ENCODE data around the gene ABCA3. TPM values are rescaled to one million over a fixed set of nuclear protein-coding genes. Genes with fewer than 3 reads are reported as not detected.

The ABCA3 gene
- total and polyA plus RNA-seq, 2 donors (not counting 1 experiment from before 2014, with no cell fraction given) = 1.7 to 6.1 TPM

DNA sequence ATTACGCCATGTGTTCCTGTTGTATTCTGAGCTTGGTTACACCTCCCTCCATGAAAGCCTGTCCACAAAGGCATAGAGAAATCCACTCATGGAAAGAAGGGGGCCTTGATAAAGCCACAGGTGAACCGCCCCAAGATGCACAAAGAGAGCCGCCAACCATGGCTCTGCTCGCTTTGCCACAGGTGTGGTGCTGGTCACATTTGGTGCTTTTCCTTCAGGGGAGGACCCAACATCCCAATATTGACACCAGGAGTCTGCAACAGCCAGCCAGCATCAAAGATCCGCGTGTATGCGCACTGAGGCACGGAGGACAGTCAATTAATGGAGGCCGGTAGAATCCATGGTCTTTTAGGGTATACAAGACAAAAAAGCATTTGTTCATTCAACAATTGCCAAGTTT, 7.3 kb downstream of the ABCA3 start:
- H3K4me1 ChIP-seq (ENCODE audit: control insufficient read depth, extremely low read depth, insufficient read depth, low read length) = no peaks in the 10 kb centered on the region
- H3K27me3 ChIP-seq (ENCODE audit: control insufficient read depth, insufficient read depth, low read length) = peaks cover 4% of the 10 kb centered on the region
- H3K27ac ChIP-seq (ENCODE audit: insufficient read depth, low read length) = no peak overlapping the region
- H3K79me2 ChIP-seq (ENCODE audit: control insufficient read depth, insufficient read depth, low read length) = no peaks in the 10 kb centered on the region
- no peak overlapping the region for H2AFZ ChIP-seq (ENCODE audit: low read length)
- H3K9ac ChIP-seq (ENCODE audit: insufficient read depth, low read length) = no peak overlapping the region
- no peak for DNase-seq (ENCODE audit: low read depth in 2 of 2)
- H4K20me1 ChIP-seq (ENCODE audit: control insufficient read depth, extremely low read depth, insufficient read depth, low read length) = no peaks in the 10 kb centered on the region
- no peak overlapping the region for H3K4me2 ChIP-seq (ENCODE audit: extremely low read depth, insufficient read depth, low read length)
- H3K4me3 ChIP-seq (replicated peaks in 1 of 4; ENCODE audit: control extremely low read depth in 1 of 4, insufficient read depth in 1 of 4, low read depth in 3 of 4, low read length in 4 of 4) = no peak overlapping the region
- no peak for TF ChIP-seq EZH2 (IDR thresholded peaks at IDR 0.05; ENCODE audit: low read length, missing control alignments)
- TF ChIP-seq, protein P1, sequence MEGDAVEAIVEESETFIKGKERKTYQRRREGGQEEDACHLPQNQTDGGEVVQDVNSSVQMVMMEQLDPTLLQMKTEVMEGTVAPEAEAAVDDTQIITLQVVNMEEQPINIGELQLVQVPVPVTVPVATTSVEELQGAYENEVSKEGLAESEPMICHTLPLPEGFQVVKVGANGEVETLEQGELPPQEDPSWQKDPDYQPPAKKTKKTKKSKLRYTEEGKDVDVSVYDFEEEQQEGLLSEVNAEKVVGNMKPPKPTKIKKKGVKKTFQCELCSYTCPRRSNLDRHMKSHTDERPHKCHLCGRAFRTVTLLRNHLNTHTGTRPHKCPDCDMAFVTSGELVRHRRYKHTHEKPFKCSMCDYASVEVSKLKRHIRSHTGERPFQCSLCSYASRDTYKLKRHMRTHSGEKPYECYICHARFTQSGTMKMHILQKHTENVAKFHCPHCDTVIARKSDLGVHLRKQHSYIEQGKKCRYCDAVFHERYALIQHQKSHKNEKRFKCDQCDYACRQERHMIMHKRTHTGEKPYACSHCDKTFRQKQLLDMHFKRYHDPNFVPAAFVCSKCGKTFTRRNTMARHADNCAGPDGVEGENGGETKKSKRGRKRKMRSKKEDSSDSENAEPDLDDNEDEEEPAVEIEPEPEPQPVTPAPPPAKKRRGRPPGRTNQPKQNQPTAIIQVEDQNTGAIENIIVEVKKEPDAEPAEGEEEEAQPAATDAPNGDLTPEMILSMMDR (conservative IDR thresholded peaks at IDR 0.05 in 1 of 2, IDR thresholded peaks at IDR 0.05 in 1 of 2; ENCODE audit: low read depth in 1 of 2, low read length in 2 of 2) = no peak
- no peaks in the 10 kb centered on the region for H3K9me3 ChIP-seq (ENCODE audit: control insufficient read depth, insufficient read depth, low read depth, low read length)
- no peaks in the 10 kb centered on the region for H3K36me3 ChIP-seq (ENCODE audit: control insufficient read depth, insufficient read depth, low read length)

DNA sequence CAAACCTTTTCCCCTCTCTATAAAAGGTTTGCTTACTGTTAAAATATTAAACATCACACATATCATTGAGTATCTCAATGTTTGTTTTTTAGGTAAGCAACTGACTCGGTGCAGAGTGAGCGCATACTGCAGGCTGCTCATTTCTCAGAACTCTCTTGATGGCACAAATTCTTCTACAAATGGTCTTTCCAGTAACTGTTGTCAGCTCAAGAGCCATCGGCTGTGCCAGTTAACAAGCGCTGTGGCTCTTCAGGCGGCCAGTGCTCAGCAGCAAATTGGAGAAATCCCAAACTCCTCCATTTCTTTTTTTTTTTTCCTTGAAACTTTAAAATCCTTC, 8.6 kb downstream of the ABCA3 start:
- Histone ChIP-seq H3K4me2 (ENCODE audit: extremely low read depth, insufficient read depth, low read length) (no peak overlapping the region), H2AFZ (ENCODE audit: low read length) (no peak overlapping the region), H3K9me3 (ENCODE audit: control insufficient read depth, insufficient read depth, low read depth, low read length) (no peaks in the 10 kb centered on the region), H3K36me3 (ENCODE audit: control insufficient read depth, insufficient read depth, low read length) (no peaks in the 10 kb centered on the region), H3K4me1 (ENCODE audit: control insufficient read depth, extremely low read depth, insufficient read depth, low read length) (no peaks in the 10 kb centered on the region), H4K20me1 (ENCODE audit: control insufficient read depth, extremely low read depth, insufficient read depth, low read length) (no peaks in the 10 kb centered on the region), H3K79me2 (ENCODE audit: control insufficient read depth, insufficient read depth, low read length) (no peaks in the 10 kb centered on the region), H3K27me3 (ENCODE audit: control insufficient read depth, insufficient read depth, low read length) (peaks cover 4% of the 10 kb centered on the region), H3K9ac (ENCODE audit: insufficient read depth, low read length) (no peak overlapping the region), H3K4me3 (replicated peaks in 1 of 4; ENCODE audit: control extremely low read depth in 1 of 4, insufficient read depth in 1 of 4, low read depth in 3 of 4, low read length in 4 of 4) (no peak overlapping the region), H3K27ac (ENCODE audit: insufficient read depth, low read length) (no peak overlapping the region)
- TF ChIP-seq, protein P1 (conservative IDR thresholded peaks at IDR 0.05 in 1 of 2, IDR thresholded peaks at IDR 0.05 in 1 of 2; ENCODE audit: low read depth in 1 of 2, low read length in 2 of 2) = no peak
- no peak for TF ChIP-seq EZH2 (IDR thresholded peaks at IDR 0.05; ENCODE audit: low read length, missing control alignments)
- no peak for DNase-seq (ENCODE audit: low read depth in 2 of 2)

DNA sequence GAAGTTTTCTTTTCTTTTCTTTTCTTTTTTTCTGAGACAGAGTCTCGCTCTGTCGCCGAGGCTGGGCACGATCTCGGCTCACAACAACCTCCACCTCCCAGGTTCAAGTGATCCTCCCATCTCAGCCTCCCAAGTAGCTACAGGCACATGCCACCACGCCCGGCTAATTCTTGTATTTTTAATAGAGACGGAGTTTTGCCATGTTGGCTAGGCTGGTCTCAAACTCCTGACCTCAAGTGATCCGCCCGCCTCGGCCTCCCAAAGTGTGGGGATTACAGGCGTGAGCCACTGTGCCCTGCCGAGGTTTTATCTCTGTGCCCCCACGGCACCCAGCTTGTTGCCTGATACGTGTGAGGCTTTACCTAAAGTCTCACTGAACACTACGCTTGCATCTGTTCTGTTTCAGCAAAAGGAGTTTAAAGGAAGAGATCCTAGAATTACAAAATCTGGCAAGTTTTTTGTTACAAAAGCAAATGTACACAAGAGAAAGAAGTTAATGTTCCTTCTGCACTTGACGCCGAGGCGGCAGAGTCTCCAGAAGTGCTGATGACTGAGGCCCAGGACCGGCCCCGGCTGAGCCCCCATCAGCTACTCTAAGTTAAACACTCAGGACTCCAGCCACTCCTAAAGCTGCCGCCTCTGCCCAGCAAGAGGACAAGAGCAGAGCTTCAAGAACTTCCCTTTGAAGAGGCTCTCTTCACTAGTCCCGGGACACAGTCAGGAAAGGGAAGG, 9.2 kb downstream of the ABCA3 start:
- DNase-seq (ENCODE audit: low read depth in 2 of 2) = no peak
- Histone ChIP-seq H3K79me2 (ENCODE audit: control insufficient read depth, insufficient read depth, low read length) (no peaks in the 10 kb centered on the region), H3K4me2 (ENCODE audit: extremely low read depth, insufficient read depth, low read length) (no peak overlapping the region), H3K4me3 (replicated peaks in 1 of 4; ENCODE audit: control extremely low read depth in 1 of 4, insufficient read depth in 1 of 4, low read depth in 3 of 4, low read length in 4 of 4) (no peak overlapping the region), H3K27ac (ENCODE audit: insufficient read depth, low read length) (no peak overlapping the region), H2AFZ (ENCODE audit: low read length) (no peak overlapping the region), H4K20me1 (ENCODE audit: control insufficient read depth, extremely low read depth, insufficient read depth, low read length) (no peaks in the 10 kb centered on the region), H3K9me3 (ENCODE audit: control insufficient read depth, insufficient read depth, low read depth, low read length) (no peaks in the 10 kb centered on the region), H3K4me1 (ENCODE audit: control insufficient read depth, extremely low read depth, insufficient read depth, low read length) (no peaks in the 10 kb centered on the region), H3K9ac (ENCODE audit: insufficient read depth, low read length) (no peak overlapping the region), H3K27me3 (ENCODE audit: control insufficient read depth, insufficient read depth, low read length) (peaks cover 4% of the 10 kb centered on the region), H3K36me3 (ENCODE audit: control insufficient read depth, insufficient read depth, low read length) (no peaks in the 10 kb centered on the region)
- TF ChIP-seq, protein P1 (conservative IDR thresholded peaks at IDR 0.05 in 1 of 2, IDR thresholded peaks at IDR 0.05 in 1 of 2; ENCODE audit: low read depth in 1 of 2, low read length in 2 of 2) = no peak
- no peak for TF ChIP-seq EZH2 (IDR thresholded peaks at IDR 0.05; ENCODE audit: low read length, missing control alignments)

Data from fibroblast of lung (primary cell).